Measurements from ENCODE around the gene VIPAS39. TPM values are rescaled to one million over a fixed set of nuclear protein-coding genes. Genes with fewer than 3 reads are reported as not detected.
"Not testable (repeated sequence)": the region's sequence is repeated elsewhere in the genome, so short reads cannot be mapped to it uniquely, and the experiment has no call there.

The VIPAS39 gene
- total RNA-seq, 1 experiment from 2014 or later: 19.2 TPM

- no peak for DNase-seq (ENCODE audit: low read depth)
Measured at GRCh38 chr14:77470224-77470870, 12.9 kb upstream of the VIPAS39 start.

- DNase-seq (ENCODE audit: low read depth): no peak
Measured at GRCh38 chr14:77469539-77469938, 12.1 kb upstream of the VIPAS39 start.

GRCh38 chr14:77469067-77469505, 11.7 kb upstream of the VIPAS39 start:
- no peak for DNase-seq (ENCODE audit: low read depth)

- DNase-seq (ENCODE audit: low read depth): no peak
Measured at GRCh38 chr14:77467801-77468200, 10.4 kb upstream of the VIPAS39 start.

GRCh38 chr14:77459072-77459723, 1.8 kb upstream of the VIPAS39 start:
- DNase-seq (ENCODE audit: low read depth): peak; percentile 59

GRCh38 chr14:77458249-77458950, 999 bp upstream of the VIPAS39 start:
- DNase-seq (ENCODE audit: low read depth): peak; percentile 33

- no peak for DNase-seq (ENCODE audit: low read depth)
Measured at GRCh38 chr14:77457115-77457521, 283 bp downstream of the VIPAS39 start.

- DNase-seq (ENCODE audit: low read depth): no peak
Measured at GRCh38 chr14:77455966-77456640, 1.3 kb downstream of the VIPAS39 start.

- DNase-seq (ENCODE audit: low read depth): no peak
Measured at GRCh38 chr14:77442196-77442595, 15.2 kb downstream of the VIPAS39 start.

- no peak for DNase-seq (ENCODE audit: low read depth)
Measured at GRCh38 chr14:77439861-77440260, 17.5 kb downstream of the VIPAS39 start.

- DNase-seq (ENCODE audit: low read depth): no peak
Measured at GRCh38 chr14:77438596-77438995, 18.8 kb downstream of the VIPAS39 start.

- peak; percentile 37 for DNase-seq (ENCODE audit: low read depth)
Measured at GRCh38 chr14:77436042-77436441, 21.4 kb downstream of the VIPAS39 start.

- no peak for DNase-seq (ENCODE audit: low read depth)
Measured at GRCh38 chr14:77426396-77426795, 31.0 kb downstream of the VIPAS39 start.

GRCh38 chr14:77424862-77425261, 32.5 kb downstream of the VIPAS39 start:
- no peak for DNase-seq (ENCODE audit: low read depth)

GRCh38 chr14:77423423-77423822, 34.0 kb downstream of the VIPAS39 start, which contains the start of gene NOXRED1:
Gene NOXRED1 (minus strand): TSS chr14:77423523. CDS start chr14:77422889, 634 bp downstream.
- DNase-seq (ENCODE audit: low read depth): no peak

- no peak for DNase-seq (ENCODE audit: low read depth)
Measured at GRCh38 chr14:77421201-77421600, 36.2 kb downstream of the VIPAS39 start.

- DNase-seq (ENCODE audit: low read depth): no peak
Measured at GRCh38 chr14:77416836-77417235, 40.6 kb downstream of the VIPAS39 start.

GRCh38 chr14:77416098-77416497, 41.3 kb downstream of the VIPAS39 start:
- not testable (repeated sequence) for DNase-seq (ENCODE audit: low read depth)

GRCh38 chr14:77415403-77416030, 41.9 kb downstream of the VIPAS39 start:
- not testable (repeated sequence) for DNase-seq (ENCODE audit: low read depth)

GRCh38 chr14:77409131-77409533, 48.3 kb downstream of the VIPAS39 start:
- peak; percentile 24 for DNase-seq (ENCODE audit: low read depth)

GRCh38 chr14:77407158-77407557, 50.2 kb downstream of the VIPAS39 start:
- no peak for DNase-seq (ENCODE audit: low read depth)
